Stimulated activated CD4-positive, alpha-beta T cell treated with anti-CD3 and anti-CD28 coated beads, Interleukin-1b, Interleukin-23, amount 100 ng/mL, for 1 hour (primary cell): ENCODE results near the gene RTN1.
A peak's percentile ranks its signal among the peaks of the same experiment; 100 is the strongest.

Source experiments
- DNase-seq, 2 donors: peaks; one replicate each; pipeline ENCODE4 v3.0.0-alpha.2; 2020; ENCODE audit warnings: low read depth in 2 of 2

RTN1 gene

GRCh38 chr14:59630288-59630963, 240.2 kb downstream of the RTN1 start:
- DNase-seq = no peak

DNA sequence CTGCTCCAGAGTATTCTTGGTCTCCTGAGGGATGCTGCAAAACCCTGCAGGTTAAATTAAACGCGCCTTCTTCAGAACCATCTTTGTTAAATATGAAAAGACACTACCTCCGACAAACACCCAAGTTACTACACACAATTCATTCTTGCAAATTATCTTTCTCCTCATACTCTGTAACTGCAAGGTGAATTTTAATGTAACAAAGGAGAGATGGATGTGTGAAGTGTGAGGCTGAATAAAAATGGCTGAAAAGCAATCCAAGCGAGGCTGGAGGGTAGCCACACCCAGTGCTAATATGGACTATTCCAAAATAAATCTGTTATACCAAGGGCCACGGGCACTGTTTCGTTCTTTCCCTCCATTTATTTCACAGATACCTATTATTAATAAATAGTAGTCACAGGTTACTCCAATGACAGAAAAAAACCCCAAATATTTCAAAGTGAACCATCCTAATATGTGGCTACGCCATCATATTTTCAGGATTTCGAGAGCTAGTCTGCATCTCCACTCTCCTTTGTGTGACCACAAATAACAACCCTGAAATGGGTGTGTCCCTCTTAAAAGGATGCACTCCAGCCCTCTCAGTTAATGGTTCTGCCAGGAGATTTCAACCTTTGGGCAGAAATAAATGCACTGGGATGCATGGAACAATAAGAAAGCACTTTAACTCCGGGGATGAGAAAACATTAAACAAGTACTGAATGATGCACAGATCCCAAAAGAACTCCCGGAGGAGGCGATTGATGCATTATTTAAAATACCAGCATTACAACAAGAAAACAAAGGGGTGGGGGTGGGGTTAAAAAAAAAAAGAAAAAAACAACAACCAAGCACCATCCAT, 240.9 kb downstream of the RTN1 start:
- no peak for DNase-seq

GRCh38 chr14:59627011-59627520, 243.5 kb downstream of the RTN1 start:
- no peak for DNase-seq

- no peak for DNase-seq
Observed at GRCh38 chr14:59622631-59623030, 247.9 kb downstream of the RTN1 start.

- no peak for DNase-seq
Observed at GRCh38 chr14:59619061-59619460, 251.5 kb downstream of the RTN1 start.

- no peak for DNase-seq
Observed at GRCh38 chr14:59601056-59601455, 269.5 kb downstream of the RTN1 start.

- DNase-seq = no peak
Observed at GRCh38 chr14:59600211-59600945, 270.2 kb downstream of the RTN1 start.

DNA sequence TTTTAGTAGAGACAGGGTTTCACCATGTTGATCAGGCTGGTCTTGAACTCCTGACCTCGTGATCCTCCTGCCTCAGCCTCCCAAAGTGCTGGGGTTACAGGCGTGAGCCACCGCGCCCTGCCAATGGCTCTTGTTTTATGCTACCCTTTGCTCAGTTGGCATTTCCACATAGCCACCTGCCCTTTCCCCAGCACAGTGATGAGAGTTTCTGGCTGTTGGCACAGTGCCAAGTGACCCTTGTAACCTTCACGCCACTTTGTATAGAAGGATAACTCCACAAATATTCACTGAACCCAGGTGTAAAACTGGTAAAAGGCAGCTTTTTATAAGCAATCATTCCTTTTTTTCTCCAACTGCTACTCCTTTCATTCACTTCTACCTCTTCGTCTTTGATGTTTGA, 275.5 kb downstream of the RTN1 start:
- no peak for DNase-seq

- no peak for DNase-seq
Observed at GRCh38 chr14:59591641-59592370, 278.8 kb downstream of the RTN1 start.

GRCh38 chr14:59588101-59588500, 282.5 kb downstream of the RTN1 start:
- DNase-seq = no peak

DNA sequence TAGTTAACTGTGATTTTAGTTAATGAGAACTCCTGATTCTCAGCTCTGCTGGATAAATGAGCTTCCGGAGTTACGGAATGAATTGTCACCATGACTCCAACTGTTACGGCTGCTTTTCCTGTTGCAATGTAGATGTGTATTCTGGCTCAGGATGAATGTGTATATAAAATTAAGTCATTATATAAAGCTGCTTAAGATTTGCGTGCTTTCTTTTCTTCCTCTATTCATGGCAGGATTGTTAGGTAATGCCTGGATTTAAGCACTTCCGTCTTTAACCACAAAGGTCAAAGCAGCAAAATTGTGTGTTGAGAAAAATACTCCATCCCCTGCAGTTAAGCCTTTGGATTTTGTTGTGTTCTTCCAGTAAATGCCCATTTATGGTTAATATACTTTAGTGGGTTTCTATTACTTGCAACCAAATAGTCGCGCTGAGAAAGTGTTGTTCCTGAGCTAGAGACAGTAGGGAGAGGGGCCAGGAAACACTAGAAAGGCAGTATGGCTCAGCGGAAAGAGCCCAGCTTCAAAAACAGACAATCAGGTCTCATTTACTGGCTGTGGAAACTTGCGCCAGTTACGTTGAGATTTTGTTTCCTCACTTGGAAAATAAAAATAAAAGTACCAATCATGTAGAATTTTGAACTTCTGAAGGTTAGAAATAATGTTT, 284.6 kb downstream of the RTN1 start:
- DNase-seq = no peak

DNA sequence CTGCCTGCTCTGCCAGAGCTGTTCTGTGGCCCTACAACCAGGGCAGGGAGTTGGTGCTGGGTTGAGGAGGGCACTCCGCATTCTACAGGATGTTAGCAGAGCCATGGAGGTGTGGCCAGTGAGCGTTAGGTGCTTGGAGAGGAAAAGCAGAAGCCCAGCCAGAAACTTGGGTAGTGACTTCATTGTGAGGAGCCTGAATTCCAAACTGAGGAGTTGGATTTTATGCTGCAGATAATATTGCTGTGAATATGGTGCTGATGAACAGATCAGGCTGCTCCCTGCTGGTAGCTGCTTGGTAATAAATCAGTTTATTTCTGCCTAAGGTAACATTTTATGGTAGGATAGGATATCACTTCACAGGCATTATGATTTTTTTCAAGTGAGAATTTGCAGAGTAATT, 286.8 kb downstream of the RTN1 start:
- DNase-seq = no peak

- DNase-seq = no peak
Observed at GRCh38 chr14:59582845-59583509, 287.6 kb downstream of the RTN1 start.

DNA sequence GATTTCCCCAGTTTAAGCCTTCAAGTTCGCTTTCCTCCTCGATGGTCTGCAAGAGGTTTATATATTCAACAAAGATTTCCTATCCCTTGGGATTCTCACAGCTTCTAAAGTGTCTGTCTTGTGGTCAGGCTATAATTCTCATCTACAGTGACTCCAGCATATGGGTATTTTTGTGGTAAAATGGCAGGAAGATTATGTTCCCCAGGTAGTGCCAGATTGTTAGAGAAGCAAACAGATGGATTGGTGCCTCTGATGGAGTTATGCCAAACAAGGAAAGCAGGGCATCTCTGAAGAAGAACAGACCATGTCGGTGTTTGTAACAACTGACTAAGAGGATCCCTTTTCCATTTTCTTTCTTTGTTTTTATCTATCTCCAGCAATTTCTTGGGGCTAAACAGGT, 288.4 kb downstream of the RTN1 start:
- no peak for DNase-seq

DNA sequence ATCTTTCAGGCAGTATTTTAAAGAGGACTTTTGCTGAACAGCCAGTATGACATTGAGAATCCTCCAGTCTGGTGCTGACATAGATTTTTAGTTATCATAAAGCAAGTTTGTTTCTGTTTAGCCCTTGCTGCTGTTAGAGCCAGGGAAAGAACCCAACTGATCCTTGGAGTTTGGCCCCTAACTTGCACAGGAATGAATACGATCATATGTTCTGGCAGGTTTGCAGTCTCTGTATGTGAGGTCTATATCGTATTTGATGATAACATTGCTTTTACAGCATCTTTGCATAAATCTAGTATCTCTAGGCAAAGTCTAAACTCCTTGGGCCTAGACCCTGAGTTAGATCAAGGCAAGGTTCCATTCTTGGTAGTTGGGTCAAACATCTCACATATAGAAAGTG, 289.7 kb downstream of the RTN1 start:
- no peak for DNase-seq

GRCh38 chr14:59576332-59577294, 294.0 kb downstream of the RTN1 start, which contains the start of gene CCDC175:
TSS of gene CCDC175 (minus strand) at chr14:59576812. CDS start at chr14:59576775, 37 bp downstream.
- DNase-seq = peak; percentile 50 to 66

DNA sequence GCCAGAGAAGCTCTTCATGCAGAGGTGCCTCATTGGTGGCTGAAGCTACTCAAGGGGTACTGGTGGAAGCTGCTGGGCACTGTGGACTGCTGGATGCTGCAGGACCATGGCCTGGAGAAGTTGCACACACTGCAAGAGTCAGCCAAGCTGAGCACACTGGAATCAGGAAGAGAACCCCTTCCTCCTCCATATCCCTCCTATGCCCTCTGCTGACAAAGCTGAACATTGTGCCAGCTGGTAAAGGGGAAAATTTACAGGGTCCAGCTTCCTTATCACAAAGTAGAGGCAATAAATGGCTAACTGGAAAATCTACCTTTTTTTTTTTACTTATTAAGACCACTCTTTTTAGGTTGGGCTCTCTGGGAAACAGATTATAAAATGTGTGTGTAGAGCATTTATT, 300.5 kb downstream of the RTN1 start:
- DNase-seq = no peak

DNA sequence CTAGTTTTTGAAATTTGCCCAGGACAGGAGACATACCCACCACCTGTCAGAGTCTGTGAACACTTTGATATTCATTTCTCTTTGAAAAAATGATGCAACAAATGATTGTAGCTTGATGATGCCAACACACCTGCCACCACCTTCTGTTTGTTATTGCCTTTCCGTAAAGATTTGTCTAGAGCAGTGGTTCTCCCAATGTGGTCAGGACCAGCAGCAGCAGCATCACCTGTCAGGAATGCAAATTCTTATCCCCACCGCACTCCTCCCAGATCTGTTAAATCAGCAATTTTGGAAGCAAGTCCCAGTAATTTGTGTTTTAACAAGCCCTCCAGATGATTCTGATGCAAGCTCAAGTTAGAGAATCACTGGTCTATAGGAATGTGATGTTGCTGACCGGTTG, 303.9 kb downstream of the RTN1 start:
- DNase-seq = no peak

GRCh38 chr14:59566296-59566695, 304.3 kb downstream of the RTN1 start:
- DNase-seq = no peak
